Lung (tissue), 12 donors: ENCODE measurements around the gene ZNF526. TPM values are rescaled to one million over a fixed set of nuclear protein-coding genes. Genes with fewer than 3 reads are reported as not detected.

Source experiments
- ATAC-seq: fragments of 200-7000 bp; cut with Tn5 transposase; one replicate; pipeline ENCODE4 v1.9.1; 2020; ENCODE audit warnings: moderate number of reproducible peaks; ENCODE audit not compliant: insufficient read depth, low FRiP score
- DNase-seq, 3 donors: peaks; one replicate each; pipeline ENCODE4 v3.0.0-alpha.2; 2013 to 2017
- H3K27ac ChIP-seq, 2 donors: one replicate each; pipeline ENCODE4 v1.5.1; 2013; ENCODE audit warnings: mild to moderate bottlenecking in 2 of 2, moderate library complexity in 2 of 2, control low read depth in 1 of 2, inconsistent platforms in 1 of 2, low read depth in 1 of 2, low read length in 1 of 2
- H3K27me3 ChIP-seq, 3 donors: one replicate each; pipeline ENCODE4 v1.5.1; 2013; ENCODE audit warnings: low read length in 2 of 3; ENCODE audit not compliant: control insufficient read depth in 3 of 3, insufficient read depth in 3 of 3
- H3K36me3 ChIP-seq, 4 donors: one replicate each; pipeline ENCODE4 v1.5.1; 2013; ENCODE audit warnings: low read length in 4 of 4, mild to moderate bottlenecking in 1 of 4, moderate library complexity in 1 of 4; ENCODE audit not compliant: control insufficient read depth in 4 of 4, insufficient read depth in 4 of 4
- H3K4me1 ChIP-seq, 5 donors: one replicate each; pipeline ENCODE4 v1.5.1; 2013; ENCODE audit warnings: low read length in 5 of 5, mild to moderate bottlenecking in 2 of 5, moderate library complexity in 1 of 5; ENCODE audit not compliant: control insufficient read depth in 5 of 5, insufficient read depth in 5 of 5
- H3K4me3 ChIP-seq: one replicate; pipeline ENCODE4 v1.5.1; 2013; ENCODE audit warnings: mild to moderate bottlenecking, control low read depth, moderate library complexity
- H3K9ac ChIP-seq, 2 donors: one replicate each; pipeline ENCODE4 v1.5.1; 2013; ENCODE audit warnings: low read length in 2 of 2, control low read depth in 1 of 2; ENCODE audit not compliant: insufficient read depth in 1 of 2
- H3K9me3 ChIP-seq, 4 donors: one replicate each; pipeline ENCODE4 v1.5.1; 2013; ENCODE audit warnings: low read length in 3 of 4, mild to moderate bottlenecking in 1 of 4, moderate library complexity in 1 of 4; ENCODE audit not compliant: control insufficient read depth in 4 of 4, insufficient read depth in 3 of 4
- WGBS, 2 donors: extraction: QIAGEN DNeasy Blood & Tissue Kit; methylation state at CpG; one replicate each; pipeline ENCODE4 v1.1.7; 2013; 5-methylcytosine and 5-hydroxymethylcytosine counted together
- polyA plus RNA-seq, 2 donors: library from polyadenylated mRNA; stranded (reverse); fragments of 200-250 nt; gene quantifications; one replicate each; pipeline ENCODE4 v1.2.1, GENCODE V29; 2013
- total RNA-seq, 2 donors: library from RNA; depleted of rRNA in 1 of 2; stranded (reverse); fragments of >200 nt in 1 of 2; gene quantifications; one replicate each; pipeline ENCODE4 v1.2.1, GENCODE V29; 2014 to 2021
- TF ChIP-seq, protein P1 (sequence below): IDR thresholded peaks from 2 replicates; pipeline ENCODE4 v1.5.1; 2012; ENCODE audit warnings: mild to moderate bottlenecking; ENCODE audit errors: control extremely low read depth, extremely low read depth
- donor health status: control.
- donor health status: control.
- donor health status: Bipolar disorder and iron deficiency.
- donor health status: healthy.
- donor health status: DM: yes; HTN: yes; CAD: no.

The ZNF526 gene
- total and polyA plus RNA-seq, 4 donors: 4.6 to 14.4 (median 5.4) TPM

DNA sequence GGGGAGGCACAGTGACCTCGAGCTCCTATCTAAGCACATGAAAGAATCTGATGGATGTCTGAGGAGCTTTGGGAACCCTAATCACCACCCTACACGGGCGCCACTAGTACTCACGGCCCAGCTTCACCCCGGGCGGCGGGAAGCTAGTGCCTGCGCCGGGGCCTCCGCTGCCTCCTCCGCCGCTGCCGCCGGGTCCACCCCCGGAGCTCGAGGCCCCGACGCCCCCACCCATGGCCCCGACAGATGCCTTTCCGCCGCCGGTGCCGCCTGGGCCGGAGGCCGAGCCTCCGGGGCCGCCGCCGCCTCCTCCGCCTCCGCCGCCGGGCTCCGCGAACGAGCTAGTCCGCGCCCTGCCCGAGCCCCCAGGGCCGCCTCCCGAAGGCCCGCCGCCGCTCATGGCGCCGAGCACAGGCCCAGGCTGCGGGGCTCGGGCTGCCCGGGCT, 22.0 kb downstream of the ZNF526 start:
- Histone ChIP-seq H3K4me3 (peak overlapping the region; percentile 83), H3K4me1 (peaks cover 0 to 33% (median 3%) of the 10 kb centered on the region in 5 donors), H3K27ac (peak overlapping the region; percentile 76 to 94), H3K27me3 (no peaks in the 10 kb centered on the region), H3K9ac (peak overlapping the region; percentile 72 to 73), H3K9me3 (no peaks in the 10 kb centered on the region), H3K36me3 (peaks cover 0 to 23% (median 6%) of the 10 kb centered on the region in 4 donors)
- no peak for ATAC-seq
- TF ChIP-seq, protein P1, sequence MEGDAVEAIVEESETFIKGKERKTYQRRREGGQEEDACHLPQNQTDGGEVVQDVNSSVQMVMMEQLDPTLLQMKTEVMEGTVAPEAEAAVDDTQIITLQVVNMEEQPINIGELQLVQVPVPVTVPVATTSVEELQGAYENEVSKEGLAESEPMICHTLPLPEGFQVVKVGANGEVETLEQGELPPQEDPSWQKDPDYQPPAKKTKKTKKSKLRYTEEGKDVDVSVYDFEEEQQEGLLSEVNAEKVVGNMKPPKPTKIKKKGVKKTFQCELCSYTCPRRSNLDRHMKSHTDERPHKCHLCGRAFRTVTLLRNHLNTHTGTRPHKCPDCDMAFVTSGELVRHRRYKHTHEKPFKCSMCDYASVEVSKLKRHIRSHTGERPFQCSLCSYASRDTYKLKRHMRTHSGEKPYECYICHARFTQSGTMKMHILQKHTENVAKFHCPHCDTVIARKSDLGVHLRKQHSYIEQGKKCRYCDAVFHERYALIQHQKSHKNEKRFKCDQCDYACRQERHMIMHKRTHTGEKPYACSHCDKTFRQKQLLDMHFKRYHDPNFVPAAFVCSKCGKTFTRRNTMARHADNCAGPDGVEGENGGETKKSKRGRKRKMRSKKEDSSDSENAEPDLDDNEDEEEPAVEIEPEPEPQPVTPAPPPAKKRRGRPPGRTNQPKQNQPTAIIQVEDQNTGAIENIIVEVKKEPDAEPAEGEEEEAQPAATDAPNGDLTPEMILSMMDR: no peak
- 0% methylated on average over 18 to 49 of the region's 49 CpGs for WGBS, 2 donors
- DNase-seq: no peak

DNA sequence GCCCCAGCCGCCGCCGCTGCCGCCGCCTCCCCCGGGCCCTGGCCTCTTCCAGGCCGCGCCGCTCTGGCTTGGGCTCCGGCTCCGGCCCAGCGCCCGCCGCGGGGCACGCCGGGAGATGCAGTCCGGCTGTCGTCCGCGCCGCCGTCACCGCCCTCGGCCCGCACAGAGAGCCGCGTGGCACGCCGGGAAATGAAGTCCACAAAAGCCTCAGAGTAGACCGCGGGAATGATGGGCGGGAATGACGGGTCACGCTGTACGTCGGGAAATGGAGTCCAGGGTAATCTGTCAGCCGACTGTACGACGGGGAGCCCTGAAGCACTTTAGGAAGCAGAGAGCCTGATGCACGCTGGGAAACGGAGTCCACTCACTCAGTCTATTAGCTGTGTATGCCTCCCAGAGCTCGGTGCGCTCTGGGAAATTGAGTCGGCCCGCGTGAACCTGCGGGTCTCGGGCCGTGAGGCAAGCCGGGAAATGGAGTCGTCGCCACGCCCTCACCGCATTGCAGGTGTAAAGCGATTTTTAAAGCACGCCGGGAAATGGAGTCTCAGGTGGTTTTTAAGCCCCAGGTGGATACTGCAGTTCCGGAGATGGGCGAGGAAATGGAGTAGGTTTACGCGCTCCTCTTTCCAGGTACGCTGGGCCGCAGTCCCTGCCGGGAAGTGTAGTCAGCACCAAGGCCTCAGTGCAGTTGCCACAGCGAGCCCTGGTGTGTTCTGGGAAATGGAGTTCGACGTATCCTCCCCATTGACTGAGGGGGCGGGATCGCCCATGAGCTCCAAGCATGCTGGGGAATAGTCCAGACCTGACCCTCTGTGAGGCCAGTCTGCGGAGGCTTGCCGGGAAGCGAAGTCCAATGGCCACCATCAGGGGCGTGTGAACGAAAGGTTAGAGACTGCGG, 22.6 kb downstream of the ZNF526 start, which contains the start of gene GSK3A:
TSS of gene GSK3A (minus strand) at position 91 of the 898 bp plus-strand sequence. CDS start 137 bp downstream, outside the sequence.
- WGBS, 2 donors: 0% methylated on average over 62 to 76 of the region's 76 CpGs
- H3K4me1 ChIP-seq: peaks cover 0 to 33% (median 3%) of the 10 kb centered on the region in 5 donors
- H3K36me3 ChIP-seq: peaks cover 0 to 23% (median 7%) of the 10 kb centered on the region in 4 donors
- DNase-seq: peak; percentile 99 to 100 (median 100)
- TF ChIP-seq, protein P1: no peak
- H3K9ac ChIP-seq: peak within 1 kb of the TSS; percentile 72 to 73
- no peaks in the 10 kb centered on the region for H3K9me3 ChIP-seq
- peak; percentile 87 for ATAC-seq
- peak within 1 kb of the TSS; percentile 90 to 94 for H3K27ac ChIP-seq
- peak within 1 kb of the TSS; percentile 83 for H3K4me3 ChIP-seq
- no peaks in the 10 kb centered on the region for H3K27me3 ChIP-seq

DNA sequence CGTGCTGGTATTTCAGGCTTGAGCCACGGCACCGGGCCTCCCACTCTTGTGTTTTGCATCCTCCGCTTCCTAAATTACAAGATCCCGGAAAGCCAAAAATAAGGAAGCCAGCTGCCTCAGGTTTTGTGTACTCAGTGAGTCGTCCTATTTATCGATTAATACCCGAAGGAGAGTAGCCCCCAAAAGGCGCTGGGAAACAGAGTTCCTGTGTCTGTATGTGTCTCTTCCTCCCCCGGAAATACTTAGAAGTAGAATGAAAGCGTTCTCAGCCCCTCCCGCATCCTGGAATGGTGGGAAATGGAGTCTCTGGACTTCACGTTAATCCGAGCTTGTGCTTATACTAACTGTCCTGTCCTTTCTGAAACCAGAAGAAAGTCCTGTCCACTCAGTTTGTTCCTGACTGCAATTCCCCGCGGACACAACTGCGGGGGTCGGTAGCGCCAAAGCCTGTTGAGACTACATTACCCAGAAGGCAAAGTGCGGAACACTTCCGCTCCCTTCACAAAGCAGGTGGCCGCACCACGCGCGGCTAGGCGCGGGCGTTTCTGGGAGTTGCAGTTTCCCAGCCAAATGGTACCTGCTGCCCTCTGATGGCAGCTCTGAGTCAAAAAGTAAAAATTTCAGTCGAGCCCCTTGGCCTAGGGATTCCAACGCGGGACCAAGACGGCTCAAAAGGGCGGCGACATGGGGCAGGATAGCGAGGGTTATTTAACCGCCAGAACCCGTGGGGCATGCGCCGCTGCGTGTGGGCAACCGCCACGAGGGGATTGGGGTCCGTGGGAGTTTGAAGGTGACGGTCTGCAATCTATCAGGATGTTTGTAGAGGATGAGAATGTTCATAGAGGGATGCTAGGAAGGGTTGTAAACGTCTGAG, 24.5 kb downstream of the ZNF526 start:
- H3K4me3 ChIP-seq: peak overlapping the region; percentile 37
- peak overlapping the region in 1 of 2 donors; percentile 63 for H3K9ac ChIP-seq
- ATAC-seq: peak; percentile 29
- H3K27me3 ChIP-seq: no peaks in the 10 kb centered on the region
- H3K27ac ChIP-seq: peak overlapping the region; percentile 90 to 94
- TF ChIP-seq, protein P1: peak; percentile 56
- no peaks in the 10 kb centered on the region for H3K9me3 ChIP-seq
- WGBS, 2 donors: 1 to 3% methylated on average over 45 of the region's 45 CpGs
- DNase-seq: peak; percentile 95 to 97 (median 97)
- H3K4me1 ChIP-seq: peaks cover 0 to 33% (median 3%) of the 10 kb centered on the region in 5 donors
- H3K36me3 ChIP-seq: peaks cover 7 to 18% (median 16%) of the 10 kb centered on the region in 4 donors
